Skeletal muscle tissue (tissue), 4 donors: ENCODE results near the gene MICAL3. TPM values are rescaled to one million over a fixed set of nuclear protein-coding genes. Genes with fewer than 3 reads are reported as not detected.
A peak's percentile ranks its signal among the peaks of the same experiment; 100 is the strongest.

Source experiments
- H3K27ac ChIP-seq: one replicate; pipeline ENCODE4 v1.7.0; 2013; ENCODE audit warnings: mild to moderate bottlenecking, low read depth, low read length, inconsistent platforms
- H3K27me3 ChIP-seq, 3 donors: one replicate each; pipeline ENCODE4 v1.7.0; 2013; ENCODE audit warnings: low read length in 3 of 3; ENCODE audit not compliant: control insufficient read depth in 3 of 3, insufficient read depth in 3 of 3
- H3K36me3 ChIP-seq, 3 donors: one replicate each; pipeline ENCODE4 v1.7.0; 2013; ENCODE audit warnings: low read length in 3 of 3; ENCODE audit not compliant: control insufficient read depth in 3 of 3, insufficient read depth in 3 of 3
- H3K4me1 ChIP-seq, 3 donors: one replicate each; pipeline ENCODE4 v1.7.0; 2013; ENCODE audit warnings: low read length in 3 of 3, mild to moderate bottlenecking in 3 of 3; ENCODE audit not compliant: control insufficient read depth in 3 of 3, insufficient read depth in 3 of 3
- H3K4me3 ChIP-seq, 3 donors: one replicate each; pipeline ENCODE4 v1.7.0; 2013; ENCODE audit warnings: low read length in 3 of 3
- H3K9ac ChIP-seq, 3 donors: one replicate each; pipeline ENCODE4 v1.7.0; 2013; ENCODE audit warnings: low read length in 3 of 3, mild to moderate bottlenecking in 3 of 3, moderate library complexity in 2 of 3, low read depth in 1 of 3
- H3K9me3 ChIP-seq, 3 donors: one replicate each; pipeline ENCODE4 v1.7.0; 2013; ENCODE audit warnings: low read length in 3 of 3; ENCODE audit not compliant: control insufficient read depth in 3 of 3
- total RNA-seq: library from RNA; depleted of rRNA; stranded (reverse); fragments of >200 nt; gene quantifications from one replicate; pipeline ENCODE4 v1.2.3, GENCODE V29; 2014
- donor health status: Osteomylitis.

The MICAL3 gene
- total RNA-seq, 1 donor from 2014 or later: 20.9 TPM

- Histone ChIP-seq H3K9me3 (no peaks in the 10 kb centered on the region), H3K27me3 (no peaks in the 10 kb centered on the region), H3K27ac (peak overlapping the region; percentile 21), H3K4me1 (peaks cover 37 to 68% (median 50%) of the 10 kb centered on the region in 3 donors), H3K9ac (peak overlapping the region in 1 of 3 donors; percentile 25), H3K4me3 (no peak overlapping the region), H3K36me3 (peaks cover 0 to 3% (median 0%) of the 10 kb centered on the region in 3 donors)
Measured at GRCh38 chr22:17969701-17970113, 54.7 kb downstream of the MICAL3 start.

GRCh38 chr22:17968126-17968525 lies 56.2 kb downstream of the MICAL3 start:
- Histone ChIP-seq H3K9me3 (no peaks in the 10 kb centered on the region), H3K9ac (no peak overlapping the region), H3K4me1 (peaks cover 36 to 67% (median 46%) of the 10 kb centered on the region in 3 donors), H3K36me3 (peaks cover 0 to 3% (median 0%) of the 10 kb centered on the region in 3 donors), H3K27ac (no peak overlapping the region), H3K27me3 (no peaks in the 10 kb centered on the region), H3K4me3 (no peak overlapping the region)

DNA sequence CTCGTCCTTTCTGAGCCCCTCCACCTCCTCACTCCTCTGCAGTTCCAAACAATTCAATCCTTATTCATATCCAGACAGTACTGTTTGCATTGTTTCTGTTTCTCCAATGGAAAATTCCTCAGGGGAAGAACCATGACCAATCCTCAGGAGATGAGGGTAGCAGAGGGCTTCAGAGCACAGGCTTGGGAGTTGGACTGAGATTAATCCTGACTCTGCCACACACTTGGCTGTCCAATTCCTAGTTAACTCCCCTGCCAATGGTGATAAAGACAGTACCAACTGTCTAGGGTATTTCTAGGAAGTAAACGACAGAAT lies 58.0 kb downstream of the MICAL3 start:
- Histone ChIP-seq H3K27ac (no peak overlapping the region), H3K36me3 (peaks cover 0 to 3% (median 0%) of the 10 kb centered on the region in 3 donors), H3K27me3 (no peaks in the 10 kb centered on the region), H3K4me1 (peaks cover 19 to 54% (median 35%) of the 10 kb centered on the region in 3 donors), H3K4me3 (no peak overlapping the region), H3K9me3 (no peaks in the 10 kb centered on the region), H3K9ac (no peak overlapping the region)

DNA sequence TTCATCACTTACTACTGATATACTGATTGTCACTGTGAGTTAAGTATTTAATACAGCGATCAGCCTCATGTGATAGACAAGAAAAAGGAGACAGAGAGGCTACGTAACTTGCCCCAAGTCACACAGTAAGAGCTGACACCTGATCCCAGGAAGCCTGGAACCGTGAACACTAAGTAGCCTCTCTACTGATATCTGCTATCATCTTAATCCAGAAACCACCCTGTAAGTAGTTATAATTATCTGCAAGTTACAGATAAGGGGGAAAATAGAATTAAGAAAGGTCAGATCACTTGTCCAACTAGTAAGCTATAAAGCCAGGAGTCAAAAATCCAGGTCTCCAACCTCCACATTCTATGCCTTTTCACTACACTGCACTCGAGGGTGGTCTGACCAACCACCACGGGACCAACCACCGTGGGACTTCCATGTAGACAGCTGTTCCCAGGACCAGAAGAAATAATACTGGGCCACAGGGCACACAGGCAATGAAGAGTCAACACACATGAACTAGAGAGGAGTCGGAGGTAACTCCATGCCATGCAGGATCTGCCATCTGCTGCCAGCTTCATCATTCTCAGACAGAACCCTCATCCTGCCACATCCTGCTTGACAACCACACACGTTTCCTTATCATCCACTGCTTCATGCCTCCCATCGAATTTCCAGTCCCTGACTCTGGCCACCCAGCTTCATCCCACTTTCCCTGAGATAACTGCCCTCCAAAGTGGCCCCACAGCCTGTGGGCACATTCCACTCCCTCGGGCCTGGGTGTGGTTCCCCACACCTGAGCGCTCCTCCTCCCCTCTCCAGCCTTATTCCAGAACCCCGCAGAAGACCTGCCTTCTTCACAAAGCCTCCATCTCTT lies 58.6 kb downstream of the MICAL3 start:
- peaks cover 17 to 53% (median 34%) of the 10 kb centered on the region in 3 donors for H3K4me1 ChIP-seq
- H3K9ac ChIP-seq: peak overlapping the region in 1 of 3 donors; percentile 57
- peaks cover 0 to 3% (median 0%) of the 10 kb centered on the region in 3 donors for H3K36me3 ChIP-seq
- H3K4me3 ChIP-seq: no peak overlapping the region
- H3K27ac ChIP-seq: no peak overlapping the region
- H3K27me3 ChIP-seq: no peaks in the 10 kb centered on the region
- no peaks in the 10 kb centered on the region for H3K9me3 ChIP-seq

DNA sequence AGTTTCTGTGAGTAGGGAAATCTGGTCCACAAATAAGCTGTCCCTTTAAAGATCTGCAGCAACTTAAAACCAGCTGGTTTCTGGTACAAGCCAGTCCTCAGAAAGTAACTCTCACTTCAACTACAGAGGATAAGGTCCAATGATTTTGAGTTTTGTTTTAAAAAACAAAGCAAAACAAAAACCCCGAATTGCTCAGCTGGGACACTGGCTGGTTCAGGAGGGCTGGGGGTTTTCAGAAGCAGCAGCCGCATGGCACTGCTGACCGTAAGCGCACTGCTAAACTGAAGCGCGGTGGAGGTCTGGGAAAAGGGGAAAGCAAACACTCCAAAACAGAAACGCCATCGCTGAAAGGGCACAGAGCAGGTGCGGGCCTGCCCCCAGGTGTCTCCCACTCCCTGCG lies 59.7 kb downstream of the MICAL3 start:
- Histone ChIP-seq H3K27ac (no peak overlapping the region), H3K9ac (no peak overlapping the region), H3K27me3 (no peaks in the 10 kb centered on the region)

GRCh38 chr22:17964156-17964555 lies 60.2 kb downstream of the MICAL3 start:
- Histone ChIP-seq H3K4me3 (no peak overlapping the region), H3K4me1 (peaks cover 6 to 40% (median 24%) of the 10 kb centered on the region in 3 donors), H3K27ac (no peak overlapping the region), H3K27me3 (no peaks in the 10 kb centered on the region), H3K9me3 (no peaks in the 10 kb centered on the region), H3K9ac (no peak overlapping the region), H3K36me3 (peaks cover 0 to 4% (median 4%) of the 10 kb centered on the region in 3 donors)

More for the DNA sequence above, 59.7 kb downstream of the MICAL3 start:
- H3K4me1 ChIP-seq: peaks cover 8 to 44% (median 29%) of the 10 kb centered on the region in 3 donors
- no peaks in the 10 kb centered on the region for H3K9me3 ChIP-seq
- H3K4me3 ChIP-seq: no peak overlapping the region
- peaks cover 0 to 4% (median 4%) of the 10 kb centered on the region in 3 donors for H3K36me3 ChIP-seq

GRCh38 chr22:17963015-17963414 lies 61.3 kb downstream of the MICAL3 start:
- Histone ChIP-seq H3K9me3 (no peaks in the 10 kb centered on the region), H3K27me3 (no peaks in the 10 kb centered on the region), H3K4me3 (no peak overlapping the region), H3K4me1 (peaks cover 6 to 40% (median 27%) of the 10 kb centered on the region in 3 donors), H3K27ac (no peak overlapping the region), H3K9ac (no peak overlapping the region), H3K36me3 (peaks cover 3 to 4% (median 4%) of the 10 kb centered on the region in 3 donors)

- no peak overlapping the region for H3K9ac ChIP-seq
- H3K4me3 ChIP-seq: no peak overlapping the region
- H3K9me3 ChIP-seq: no peaks in the 10 kb centered on the region
- peaks cover 3 to 4% (median 4%) of the 10 kb centered on the region in 3 donors for H3K36me3 ChIP-seq
- H3K4me1 ChIP-seq: peaks cover 6 to 40% (median 30%) of the 10 kb centered on the region in 3 donors
- no peaks in the 10 kb centered on the region for H3K27me3 ChIP-seq
- no peak overlapping the region for H3K27ac ChIP-seq
Measured at GRCh38 chr22:17962168-17962567, 62.2 kb downstream of the MICAL3 start.

DNA sequence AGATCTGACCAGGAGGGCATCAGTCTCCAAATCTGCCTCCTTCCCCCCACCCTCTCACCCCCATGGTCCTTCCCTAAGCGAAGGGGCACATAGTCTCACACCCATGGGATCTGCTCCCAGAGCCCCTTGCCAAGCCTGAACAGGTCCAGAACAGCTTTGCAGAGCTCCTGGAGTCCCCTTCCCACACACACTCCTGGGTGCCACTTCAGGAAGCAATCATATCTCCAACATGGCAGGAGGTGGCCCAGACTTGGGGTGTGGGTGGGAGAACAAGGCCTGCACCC lies 63.0 kb downstream of the MICAL3 start:
- Histone ChIP-seq H3K9me3 (no peaks in the 10 kb centered on the region), H3K4me1 (peaks cover 6 to 34% (median 27%) of the 10 kb centered on the region in 3 donors), H3K9ac (no peak overlapping the region), H3K4me3 (no peak overlapping the region), H3K27me3 (no peaks in the 10 kb centered on the region), H3K36me3 (peaks cover 3 to 4% (median 4%) of the 10 kb centered on the region in 3 donors), H3K27ac (no peak overlapping the region)

GRCh38 chr22:17960695-17961445 lies 63.5 kb downstream of the MICAL3 start:
- Histone ChIP-seq H3K9me3 (no peaks in the 10 kb centered on the region), H3K4me3 (no peak overlapping the region), H3K27ac (no peak overlapping the region), H3K4me1 (peaks cover 6 to 33% (median 28%) of the 10 kb centered on the region in 3 donors), H3K9ac (peak overlapping the region in 1 of 3 donors; percentile 8), H3K27me3 (no peaks in the 10 kb centered on the region), H3K36me3 (peaks cover 3 to 4% (median 4%) of the 10 kb centered on the region in 3 donors)
